Calu3 (cell line): ENCODE results near the gene MTURN. TPM values are rescaled to one million over a fixed set of nuclear protein-coding genes. Genes with fewer than 3 reads are reported as not detected.
A peak's percentile ranks its signal among the peaks of the same experiment; 100 is the strongest.

Experiments
- BruUV-seq: library from RNA; stranded (reverse); fragments of 400-500 nt; replicated peaks from 2 replicates; lab custom pipeline; 2021; lab: Mats Ljungman, UMichigan
- CTCF ChIA-PET: fragments of 300-600 bp; sonication (Branson Sonifier 250); formaldehyde crosslinking; loops from one replicate; lab custom pipeline; 2022; ENCODE audit warnings: antibody characterized with exemption; lab: Charles Lee
- DNase-seq: peaks from one replicate; pipeline ENCODE4 v3.0.0; 2022
- H3K27ac Mint-ChIP-seq: one replicate; pipeline ENCODE4 v1.8.0; 2022; ENCODE audit warnings: mixed read lengths; ENCODE audit not compliant: unreplicated experiment
- H3K27me3 Mint-ChIP-seq: one replicate; pipeline ENCODE4 v1.8.0; 2022; ENCODE audit warnings: mixed read lengths; ENCODE audit not compliant: unreplicated experiment
- H3K36me3 Mint-ChIP-seq: one replicate; pipeline ENCODE4 v1.8.0; 2022; ENCODE audit warnings: mild to moderate bottlenecking, moderate library complexity, mixed read lengths; ENCODE audit not compliant: insufficient read depth, unreplicated experiment
- H3K4me1 Mint-ChIP-seq: one replicate; pipeline ENCODE4 v1.8.0; 2022; ENCODE audit warnings: mild to moderate bottlenecking, low read depth, mixed read lengths; ENCODE audit not compliant: unreplicated experiment
- H3K4me3 Mint-ChIP-seq: one replicate; pipeline ENCODE4 v1.8.0; 2022; ENCODE audit warnings: mild to moderate bottlenecking, low read depth, moderate library complexity, mixed read lengths; ENCODE audit not compliant: unreplicated experiment
- H3K9me3 Mint-ChIP-seq: one replicate; pipeline ENCODE4 v1.8.0; 2022; ENCODE audit warnings: low read depth, mixed read lengths; ENCODE audit not compliant: unreplicated experiment
- CTCF ChIP-seq: fragments of 200-600 bp; IDR thresholded peaks from one replicate; pipeline ENCODE4 v1.8.0; 2022; ENCODE audit warnings: antibody characterized with exemption; ENCODE audit not compliant: unreplicated experiment
- intact Hi-C: fragments of 100-400 bp; cut with micrococcal nuclease; formaldehyde crosslinking; loops from one replicate; pipeline ENCODE4 v1.10.0; 2022; ENCODE audit not compliant: unreplicated experiment
- total RNA-seq: library from RNA; stranded (reverse); gene quantifications from 2 replicates; pipeline ENCODE4 v1.2.3, GENCODE V29; 2022

The MTURN gene
- total RNA-seq, 1 experiment from 2014 or later, result 6.5 TPM

DNA sequence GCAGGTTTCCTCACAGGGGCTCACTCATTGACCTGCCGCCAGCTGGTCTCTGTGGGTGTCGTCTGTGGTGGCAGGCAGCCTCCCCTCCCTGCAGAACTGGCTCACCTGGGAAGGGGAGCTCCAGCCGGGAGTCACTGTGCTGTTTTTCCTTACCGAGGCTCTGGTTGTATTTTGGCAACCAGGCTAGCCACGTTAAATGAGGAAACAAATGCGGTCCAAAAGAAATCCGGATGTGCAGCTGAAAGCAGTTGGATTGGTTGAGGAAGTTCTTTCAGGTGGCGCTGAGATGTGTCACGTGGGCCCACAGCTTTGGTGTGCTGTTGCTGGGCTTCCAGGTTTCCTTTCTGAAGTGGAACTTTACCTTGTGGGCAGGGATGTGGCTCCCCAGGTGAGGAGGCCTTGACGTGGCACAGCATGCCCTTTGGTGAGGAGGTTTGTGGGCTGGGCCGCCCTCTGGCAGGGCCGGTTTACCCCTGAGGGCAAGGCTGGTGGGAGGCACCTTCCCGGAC lies 14.2 kb downstream of the MTURN start:
- no peak overlapping the region for H3K27ac Mint-ChIP-seq
- TF ChIP-seq CTCF, result no peak
- H3K4me1 Mint-ChIP-seq, result peaks cover 9% of the 10 kb centered on the region
- no peaks in the 10 kb centered on the region for H3K9me3 Mint-ChIP-seq
- no peaks in the 10 kb centered on the region for H3K27me3 Mint-ChIP-seq
- no peak overlapping the region for H3K4me3 Mint-ChIP-seq
- H3K36me3 Mint-ChIP-seq, result no peaks in the 10 kb centered on the region
- CTCF ChIA-PET, result no interaction called here
- DNase-seq, result peak; percentile 43
- BruUV-seq, result no TSS peak
- intact Hi-C loops, result no loop called here

- BruUV-seq, result no TSS peak
- no peaks in the 10 kb centered on the region for H3K9me3 Mint-ChIP-seq
- no peak overlapping the region for H3K27ac Mint-ChIP-seq
These were observed 15.0 kb downstream of the MTURN start for GRCh38 chr7:30149640-30150272.

DNA sequence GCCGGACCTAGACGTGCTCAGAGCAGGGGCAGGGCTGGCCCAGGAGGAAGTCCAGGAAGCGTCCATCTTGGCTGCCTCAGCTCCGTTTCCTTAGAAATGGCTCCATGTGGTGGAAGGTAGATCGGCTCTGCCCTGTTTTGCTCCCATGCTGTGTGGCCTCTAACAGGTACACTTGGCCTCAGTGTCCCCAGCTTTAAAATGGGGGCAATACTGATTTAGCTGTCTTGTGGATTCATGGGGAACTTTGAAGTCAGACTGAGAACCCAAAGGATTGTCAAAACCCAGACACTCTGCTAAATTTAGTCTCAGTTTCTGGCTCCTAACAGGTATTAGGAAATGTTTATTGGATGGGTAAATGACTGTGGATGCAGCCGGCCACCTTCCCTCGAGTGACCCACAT lies 15.9 kb downstream of the MTURN start:
- intact Hi-C loops, result no loop called here
- no peak for TF ChIP-seq CTCF
- CTCF ChIA-PET, result no interaction called here
- no TSS peak for BruUV-seq
- H3K27ac Mint-ChIP-seq, result no peak overlapping the region
- H3K4me1 Mint-ChIP-seq, result no peaks in the 10 kb centered on the region
- H3K4me3 Mint-ChIP-seq, result no peak overlapping the region
- DNase-seq, result no peak
- H3K9me3 Mint-ChIP-seq, result no peaks in the 10 kb centered on the region
- H3K27me3 Mint-ChIP-seq, result no peaks in the 10 kb centered on the region
- no peaks in the 10 kb centered on the region for H3K36me3 Mint-ChIP-seq

More at GRCh38 chr7:30149640-30150272, 15.0 kb downstream of the MTURN start:
- intact Hi-C loops, result no loop called here
- no peak overlapping the region for H3K4me3 Mint-ChIP-seq
- H3K27me3 Mint-ChIP-seq, result no peaks in the 10 kb centered on the region
- H3K36me3 Mint-ChIP-seq, result no peaks in the 10 kb centered on the region
- no peak for DNase-seq
- CTCF ChIA-PET, result no interaction called here
- no peak for TF ChIP-seq CTCF
- H3K4me1 Mint-ChIP-seq, result peaks cover 1% of the 10 kb centered on the region

GRCh38 chr7:30154111-30154587 lies 19.4 kb downstream of the MTURN start:
- no TSS peak for BruUV-seq
- peaks cover under 1% of the 10 kb centered on the region for H3K4me1 Mint-ChIP-seq
- TF ChIP-seq CTCF, result no peak
- no peak overlapping the region for H3K4me3 Mint-ChIP-seq
- no peaks in the 10 kb centered on the region for H3K36me3 Mint-ChIP-seq
- H3K27me3 Mint-ChIP-seq, result no peaks in the 10 kb centered on the region
- intact Hi-C loops, result no loop called here
- CTCF ChIA-PET, result no interaction called here
- no peak overlapping the region for H3K27ac Mint-ChIP-seq
- no peak for DNase-seq
- no peaks in the 10 kb centered on the region for H3K9me3 Mint-ChIP-seq
